ENCODE data around the gene PRRX2. TPM values are rescaled to one million over a fixed set of nuclear protein-coding genes. Genes with fewer than 3 reads are reported as not detected.

Gene PRRX2
- total RNA-seq, 1 donor from 2014 or later, result 112 TPM

GRCh38 chr9:129712634-129713401 is 47.4 kb downstream of the PRRX2 start:
- Histone ChIP-seq H3K27ac (peak overlapping the region; percentile 84 to 91), H3K36me3 (no peaks in the 10 kb centered on the region), H3K4me3 (peak overlapping the region; percentile 4 to 35), H3K4me1 (peaks cover 31 to 72% of the 10 kb centered on the region in 2 donors), H3K27me3 (no peaks in the 10 kb centered on the region), H3K9me3 (no peaks in the 10 kb centered on the region)
- TF ChIP-seq CTCF (IDR thresholded peaks at IDR 0.05), result no peak
- intact Hi-C loops (cut with DNase I), result loop anchor here (1.0 to 10.0 kb wide), 3 partner anchors 9 to 312 kb away; no protein-coding TSS in a partner anchor
- peak in 1 of 2 donors; percentile 80 for DNase-seq (ENCODE audit: low spot score in 2 of 2)

GRCh38 chr9:129713402-129713679 is 47.9 kb downstream of the PRRX2 start:
- TF ChIP-seq CTCF (IDR thresholded peaks at IDR 0.05), result no peak
- Histone ChIP-seq H3K36me3 (no peaks in the 10 kb centered on the region), H3K4me3 (peak overlapping the region in 1 of 2 donors; percentile 35), H3K4me1 (peaks cover 31 to 70% of the 10 kb centered on the region in 2 donors), H3K9me3 (no peaks in the 10 kb centered on the region), H3K27ac (peak overlapping the region; percentile 84 to 91), H3K27me3 (no peaks in the 10 kb centered on the region)
- no peak for DNase-seq (ENCODE audit: low spot score in 2 of 2)
- intact Hi-C loops (cut with DNase I), result loop anchor here (10.0 kb wide), 1 partner anchor 311 kb away; no protein-coding TSS in a partner anchor

- H3K4me3 ChIP-seq, result peak overlapping the region; percentile 17 to 48
- no peaks in the 10 kb centered on the region for H3K36me3 ChIP-seq
- DNase-seq (ENCODE audit: low spot score in 2 of 2), result peak in 1 of 2 donors; percentile 80
- no peaks in the 10 kb centered on the region for H3K9me3 ChIP-seq
- no peaks in the 10 kb centered on the region for H3K27me3 ChIP-seq
- peak overlapping the region; percentile 84 to 91 for H3K27ac ChIP-seq
- no peak for TF ChIP-seq CTCF (IDR thresholded peaks at IDR 0.05)
- intact Hi-C loops (cut with DNase I), result loop anchor here (2.0 to 10.0 kb wide), 3 partner anchors 16 to 310 kb away; no protein-coding TSS in a partner anchor
- peaks cover 29 to 60% of the 10 kb centered on the region in 2 donors for H3K4me1 ChIP-seq
Observed at GRCh38 chr9:129714511-129715061, 49.1 kb downstream of the PRRX2 start.

- TF ChIP-seq CTCF (IDR thresholded peaks at IDR 0.05), result no peak
- Histone ChIP-seq H3K27me3 (no peaks in the 10 kb centered on the region), H3K27ac (peak overlapping the region; percentile 84 to 91), H3K4me3 (no peak overlapping the region), H3K36me3 (peaks cover 0 to 8% of the 10 kb centered on the region in 2 donors), H3K4me1 (peaks cover 29 to 48% of the 10 kb centered on the region in 2 donors), H3K9me3 (no peaks in the 10 kb centered on the region)
- DNase-seq (ENCODE audit: low spot score in 2 of 2), result peak in 1 of 2 donors; percentile 78
- intact Hi-C loops (cut with DNase I), result loop anchor here (10.0 kb wide), 1 partner anchor 309 kb away; no protein-coding TSS in a partner anchor
Observed at GRCh38 chr9:129716091-129716490, 50.6 kb downstream of the PRRX2 start.

- DNase-seq (ENCODE audit: low spot score in 2 of 2), result no peak
- intact Hi-C loops (cut with DNase I), result loop anchor here (10.0 kb wide), 1 partner anchor 307 kb away; no protein-coding TSS in a partner anchor
- peaks cover 0 to 19% of the 10 kb centered on the region in 2 donors for H3K36me3 ChIP-seq
- TF ChIP-seq CTCF (IDR thresholded peaks at IDR 0.05), result no peak
- H3K9me3 ChIP-seq, result no peaks in the 10 kb centered on the region
- peaks cover 16 to 29% of the 10 kb centered on the region in 2 donors for H3K4me1 ChIP-seq
- peak overlapping the region; percentile 56 to 73 for H3K27ac ChIP-seq
- no peaks in the 10 kb centered on the region for H3K27me3 ChIP-seq
- H3K4me3 ChIP-seq, result no peak overlapping the region
Observed at GRCh38 chr9:129717991-129718390, 52.5 kb downstream of the PRRX2 start.
